SHP77 (cell line): ENCODE data around the gene HECTD4.

Experiments used
- DNase-seq, 2 experiments: peaks; one replicate each; lab custom pipeline; 2025; lab: John Stamatoyannopoulos, UW

The HECTD4 gene

DNA sequence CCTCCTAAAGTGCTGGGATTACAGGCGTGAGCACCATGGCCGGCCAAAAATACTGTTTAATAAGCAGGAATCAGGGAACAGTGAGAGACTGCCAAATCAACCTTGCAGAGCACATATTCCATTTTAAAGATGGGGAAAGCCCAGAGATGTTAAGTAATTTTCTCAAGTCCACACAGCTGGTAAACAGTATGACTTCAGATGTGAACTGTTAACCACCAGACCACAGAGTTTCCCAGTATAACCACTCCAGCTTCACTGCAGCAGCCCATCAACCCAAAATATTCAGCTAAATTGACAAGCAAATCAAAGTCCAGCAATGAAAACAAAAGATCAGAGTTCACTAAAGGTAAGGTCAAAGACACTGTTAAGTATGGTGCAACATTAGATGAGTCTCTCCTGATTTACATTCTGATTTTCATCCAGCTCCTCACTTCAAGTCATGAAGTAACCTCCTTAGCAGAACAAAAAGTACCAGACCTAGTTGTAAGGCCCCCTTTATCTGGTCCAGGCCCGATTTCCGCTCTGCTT lies 174.8 kb downstream of the HECTD4 start:
- DNase-seq, result no peak

DNA sequence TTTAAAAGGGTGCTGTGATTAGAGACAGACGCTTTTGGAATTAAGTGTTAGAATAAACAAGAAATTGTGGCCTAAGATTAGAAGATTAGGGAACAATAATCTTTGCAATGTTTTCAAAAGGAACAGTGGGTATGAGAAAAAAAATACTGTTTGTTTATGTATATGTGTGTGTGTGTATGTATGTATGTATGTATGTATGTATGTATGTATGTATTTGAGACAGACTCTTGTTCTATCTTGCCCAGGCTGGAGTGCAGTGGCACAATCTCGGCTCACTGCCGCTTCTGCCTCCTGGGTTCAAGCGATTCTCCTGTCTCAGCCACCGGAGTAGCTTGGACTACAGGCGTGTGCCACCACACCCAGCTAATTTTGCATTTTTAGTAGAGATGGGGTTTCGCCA lies 175.3 kb downstream of the HECTD4 start:
- DNase-seq, result no peak

GRCh38 chr12:112199136-112199535 lies 183.1 kb downstream of the HECTD4 start:
- no peak for DNase-seq

GRCh38 chr12:112198120-112198733 lies 184.0 kb downstream of the HECTD4 start:
- DNase-seq, result peak; percentile 76 to 81

- no peak for DNase-seq
Measured at GRCh38 chr12:112196196-112196875, 185.9 kb downstream of the HECTD4 start.

GRCh38 chr12:112194601-112195247 lies 187.5 kb downstream of the HECTD4 start:
- no peak for DNase-seq

DNA sequence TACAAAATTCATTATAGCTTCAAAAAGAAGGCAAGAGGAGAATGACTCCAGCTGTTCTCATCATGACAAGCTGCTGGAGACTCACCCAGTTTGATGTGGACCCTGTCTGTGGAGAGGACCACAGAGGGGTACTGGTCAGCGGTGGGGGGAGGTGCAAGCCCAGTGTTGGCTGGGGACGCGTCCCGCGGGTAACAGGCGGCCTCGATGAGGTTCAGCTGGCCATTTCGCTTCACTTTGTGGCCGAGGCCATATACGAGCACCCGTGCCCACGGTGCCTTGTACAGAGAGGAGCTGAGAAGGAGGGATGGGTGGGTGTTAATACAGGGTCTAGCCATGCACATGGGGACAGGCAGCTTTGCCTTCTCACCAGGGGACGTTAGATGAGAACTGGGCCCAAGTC lies 189.8 kb downstream of the HECTD4 start:
- DNase-seq, result no peak

DNA sequence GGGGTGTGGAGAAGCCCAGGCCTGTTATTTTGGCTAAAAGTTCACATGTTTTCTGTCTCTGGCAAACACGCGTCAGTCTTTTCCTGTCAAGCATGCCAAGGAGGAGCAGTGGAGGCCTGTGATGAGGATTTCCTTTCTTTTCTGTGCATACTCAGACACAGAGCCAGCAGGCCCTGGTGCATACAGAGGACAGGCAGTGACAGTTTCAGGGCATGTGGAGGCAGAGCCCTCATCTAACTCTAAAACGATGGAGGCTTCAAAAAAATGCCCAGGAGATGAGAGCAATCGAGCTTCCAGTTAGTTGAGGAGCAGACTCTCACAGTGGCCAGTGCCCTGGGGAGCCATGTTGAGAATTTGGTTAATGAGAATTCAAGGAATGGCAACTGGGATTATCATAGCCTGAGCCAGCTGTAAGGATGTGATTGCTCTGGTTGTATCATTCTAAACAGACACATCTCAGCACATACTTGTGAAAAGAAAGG lies 190.3 kb downstream of the HECTD4 start:
- no peak for DNase-seq

- DNase-seq, result no peak
Measured at GRCh38 chr12:112191201-112191600, 191.0 kb downstream of the HECTD4 start.

GRCh38 chr12:112190231-112191025 lies 191.8 kb downstream of the HECTD4 start:
- DNase-seq, result no peak

GRCh38 chr12:112188130-112188830 lies 194.0 kb downstream of the HECTD4 start:
- DNase-seq, result no peak

DNA sequence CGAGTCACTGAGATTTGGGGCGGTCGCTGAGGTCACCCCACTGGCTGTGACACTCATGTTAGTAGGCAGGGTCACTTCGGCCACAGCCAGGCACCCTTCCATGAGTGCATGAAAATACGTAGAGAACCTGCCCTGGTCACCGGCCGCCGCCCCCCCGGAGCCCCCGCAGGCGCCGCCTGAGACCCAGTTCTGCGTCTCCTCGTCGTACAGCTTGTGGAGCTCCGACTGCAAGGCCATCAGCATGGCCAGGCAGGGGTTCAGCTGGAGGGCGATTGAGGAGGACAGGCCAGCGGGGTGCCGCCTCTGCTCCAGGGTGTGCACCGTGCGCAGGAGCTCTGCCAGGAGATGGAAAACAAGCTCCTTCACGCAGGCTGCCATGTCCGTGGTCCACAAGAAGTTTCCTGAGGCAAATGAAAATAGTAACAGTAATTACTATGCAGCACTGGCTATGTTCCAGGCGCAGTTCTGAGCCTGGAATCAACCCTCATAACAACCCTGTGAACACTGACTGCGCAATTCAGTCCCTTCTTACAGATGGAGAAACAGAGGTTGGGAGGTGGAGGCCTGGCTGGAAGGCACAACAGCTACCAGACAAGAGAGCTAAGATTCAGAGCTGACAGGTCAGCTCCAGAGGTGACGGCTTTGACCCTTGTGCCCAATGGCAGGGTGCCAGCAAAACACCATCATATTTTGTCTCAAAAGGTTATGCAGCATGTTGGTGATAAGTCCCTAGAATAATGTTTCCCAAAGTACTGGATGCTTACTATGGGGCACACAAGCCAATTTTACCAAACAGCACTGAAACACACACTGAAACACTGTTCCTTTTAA lies 196.9 kb downstream of the HECTD4 start:
- no peak for DNase-seq

GRCh38 chr12:112184056-112184887 lies 198.0 kb downstream of the HECTD4 start:
- DNase-seq, result no peak

DNA sequence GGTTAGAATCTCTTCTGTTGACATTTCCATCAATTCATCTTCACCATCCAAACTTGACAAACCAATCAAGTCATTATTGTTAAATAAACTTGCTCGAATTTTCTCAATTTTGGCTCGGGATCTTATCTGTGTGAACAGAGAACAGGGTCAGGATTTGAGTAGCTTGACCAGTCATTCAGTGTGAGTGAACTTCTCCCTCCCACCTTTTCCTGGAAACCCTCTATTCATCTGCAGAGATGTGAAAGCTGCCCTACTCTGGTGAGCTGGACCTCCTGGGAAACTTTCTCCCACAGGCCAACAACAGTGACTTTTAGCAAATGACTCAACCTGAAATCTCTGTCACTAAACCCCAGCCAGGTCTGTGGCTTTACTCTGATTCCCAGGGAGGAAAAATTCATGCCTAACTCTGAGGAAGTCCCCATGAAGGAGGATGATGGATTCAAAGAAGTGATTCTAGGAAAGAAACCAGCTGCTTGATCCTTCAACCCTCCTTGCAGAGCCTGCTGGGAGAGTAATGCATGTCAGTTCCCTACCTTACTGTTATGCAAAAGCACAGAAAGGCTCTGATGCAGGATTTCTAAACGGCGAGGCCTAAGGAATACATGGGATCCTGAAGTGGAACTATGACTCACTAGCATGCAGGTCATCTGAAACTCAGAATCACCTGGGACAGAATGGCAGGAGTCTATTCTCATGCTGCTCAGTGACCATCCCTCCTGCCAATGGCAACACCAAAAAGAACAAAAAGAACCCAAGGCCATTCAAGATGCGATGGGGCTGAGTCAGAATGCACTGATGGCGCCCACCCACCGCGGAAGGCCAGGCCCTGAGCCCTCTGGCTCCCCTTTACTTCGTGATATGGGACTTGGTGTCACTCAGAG lies 198.8 kb downstream of the HECTD4 start:
- no peak for DNase-seq

DNA sequence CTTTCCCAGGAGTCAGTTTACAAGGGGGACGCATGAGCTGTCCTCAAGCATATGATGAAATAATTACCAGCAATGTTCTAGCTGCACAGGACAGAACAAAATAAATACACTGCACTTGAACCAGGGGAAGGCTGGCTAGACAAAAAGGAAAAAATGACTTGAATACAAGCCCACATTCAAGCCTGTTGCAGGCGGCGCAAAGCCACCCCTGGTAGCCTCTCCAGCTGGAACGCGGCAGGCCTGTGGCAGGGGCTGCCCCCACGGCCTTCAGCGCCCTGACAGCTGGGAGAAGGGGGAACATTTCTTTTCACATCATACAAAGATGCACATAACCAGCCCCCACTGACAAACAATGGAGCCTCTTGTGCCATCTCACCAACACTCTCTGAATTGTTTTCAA lies 199.7 kb downstream of the HECTD4 start:
- no peak for DNase-seq

DNA sequence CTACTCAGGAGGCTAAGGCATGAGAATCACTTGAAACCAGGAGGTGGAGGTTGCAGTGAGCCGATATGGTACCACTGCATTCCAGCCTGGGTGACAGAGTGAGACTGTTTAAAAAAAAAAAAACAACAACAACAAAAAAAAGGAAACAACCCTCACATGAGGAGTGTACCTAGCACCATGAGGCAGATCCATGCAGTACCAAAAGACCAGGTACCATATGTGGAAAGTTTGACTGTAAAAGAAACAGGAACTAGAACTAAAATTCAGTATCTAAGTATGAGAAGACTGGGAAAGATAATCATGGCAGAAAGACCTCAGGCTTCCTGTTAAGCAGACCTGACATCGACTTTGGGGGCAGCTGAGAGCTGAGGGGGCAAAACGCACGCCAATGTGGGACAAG lies 201.8 kb downstream of the HECTD4 start:
- DNase-seq, result no peak

- DNase-seq, result no peak
Measured at GRCh38 chr12:112179916-112180315, 202.3 kb downstream of the HECTD4 start.

- DNase-seq, result no peak
Measured at GRCh38 chr12:112179341-112179740, 202.9 kb downstream of the HECTD4 start.

- no peak for DNase-seq
Measured at GRCh38 chr12:112178796-112179195, 203.4 kb downstream of the HECTD4 start.
